Measurements from ENCODE around the gene AHNAK2. TPM values are rescaled to one million over a fixed set of nuclear protein-coding genes. Genes with fewer than 3 reads are reported as not detected.
A peak's percentile ranks its signal among the peaks of the same experiment; 100 is the strongest.

AHNAK2 gene
- total and polyA plus RNA-seq, 2 of the 13 experiments (the other 11 are each of a cell fraction or from before 2014, with no cell fraction given) = 0.11 to 0.18 TPM

DNA sequence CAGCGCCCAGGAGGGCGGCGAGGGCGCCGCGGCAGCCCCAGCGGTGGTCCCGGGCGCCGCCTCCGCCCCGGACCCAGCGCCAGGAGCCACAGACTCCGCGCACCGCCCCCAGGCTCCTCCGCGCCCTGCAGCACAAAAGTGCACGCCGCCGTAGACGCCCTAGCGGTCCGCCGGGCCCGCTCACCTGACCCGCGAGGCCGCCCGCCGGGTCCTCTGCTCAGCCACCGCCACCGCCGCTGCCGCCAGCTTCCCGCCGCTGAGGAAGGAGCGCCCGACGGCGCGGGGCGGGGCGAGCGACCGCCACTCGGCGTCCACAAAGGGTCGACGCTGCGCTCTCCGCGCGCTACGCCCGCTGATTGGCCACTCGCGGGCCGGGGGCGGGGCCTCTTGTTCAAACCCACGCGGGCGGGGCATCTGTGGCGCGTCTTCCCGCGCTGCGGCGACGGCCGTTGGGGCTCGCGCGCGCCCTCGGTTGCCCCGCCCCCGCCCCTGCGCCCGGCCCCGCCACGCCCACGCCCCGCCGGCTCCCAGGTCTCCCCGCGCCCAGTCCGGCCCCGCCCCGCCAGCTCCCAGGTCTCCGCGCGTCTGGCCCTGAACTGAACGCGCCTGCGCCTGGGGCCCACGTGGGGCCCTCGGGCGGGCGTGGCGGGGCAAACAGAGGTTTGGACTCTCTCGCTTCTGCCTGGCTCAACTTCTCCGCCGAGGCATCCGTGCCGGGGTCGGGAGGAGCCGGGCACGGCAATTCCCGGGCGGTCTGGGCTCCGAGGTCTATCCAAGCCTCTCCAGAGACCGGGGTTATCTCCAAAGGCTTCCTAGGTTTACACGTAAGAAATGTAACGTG, 42.9 kb upstream of the AHNAK2 start, which contains the start of gene CDCA4 (continued):
- TF ChIP-seq MXD4 (CRISPR knock-in tag; IDR thresholded peaks at IDR 0.05) = no peak
- peak; percentile 62; the same call in 1 of the 2 replicates for TF ChIP-seq ZNF772 (CRISPR knock-in tag; IDR thresholded peaks at IDR 0.05)
- peak; percentile 28 for TF ChIP-seq ZEB1 (IDR thresholded peaks at IDR 0.05; ENCODE audit: insufficient replicate concordance, low read depth)
- peak; percentile 36 for TF ChIP-seq ZNF407 (CRISPR knock-in tag; IDR thresholded peaks at IDR 0.05; ENCODE audit: not compliant biosample characterization)
- TF ChIP-seq KDM5A (IDR thresholded peaks at IDR 0.05; ENCODE audit: borderline replicate concordance, low read length) = no peak
- no peak for TF ChIP-seq ZNF333 (CRISPR knock-in tag; IDR thresholded peaks at IDR 0.05; ENCODE audit: borderline replicate concordance)
- TF ChIP-seq MED1 (CRISPR knock-in tag; IDR thresholded peaks at IDR 0.05) = peak; percentile 50; the same call in 1 of the 2 replicates
- TF ChIP-seq REPIN1 (CRISPR knock-in tag; IDR thresholded peaks at IDR 0.05; ENCODE audit: borderline replicate concordance, low read depth) = peak; percentile 7; the same call in 1 of the 2 replicates
- peak; percentile 68; the same call in 1 of the 2 replicates for TF ChIP-seq KMT2B (CRISPR knock-in tag; IDR thresholded peaks at IDR 0.05)
- peak; percentile 73; the same call in 1 of the 2 replicates for TF ChIP-seq ZBTB2 (CRISPR knock-in tag; IDR thresholded peaks at IDR 0.05; ENCODE audit: low read depth)
- no peak for TF ChIP-seq HNRNPH1 (optimal IDR thresholded peaks at IDR 0.05; ENCODE audit: low read depth, low read length)
- TF ChIP-seq GABPA (IDR thresholded peaks at IDR 0.05; ENCODE audit: low read depth, low read length) = no peak
- peak; percentile 45; the same call in 1 of the 2 replicates for TF ChIP-seq GABPA (CRISPR knock-in tag; IDR thresholded peaks at IDR 0.05; ENCODE audit: low read depth)
- peak; percentile 45; the same call in 1 of the 2 replicates for TF ChIP-seq ZNF639 (CRISPR knock-in tag; conservative IDR thresholded peaks at IDR 0.05)
- TF ChIP-seq, protein P1, sequence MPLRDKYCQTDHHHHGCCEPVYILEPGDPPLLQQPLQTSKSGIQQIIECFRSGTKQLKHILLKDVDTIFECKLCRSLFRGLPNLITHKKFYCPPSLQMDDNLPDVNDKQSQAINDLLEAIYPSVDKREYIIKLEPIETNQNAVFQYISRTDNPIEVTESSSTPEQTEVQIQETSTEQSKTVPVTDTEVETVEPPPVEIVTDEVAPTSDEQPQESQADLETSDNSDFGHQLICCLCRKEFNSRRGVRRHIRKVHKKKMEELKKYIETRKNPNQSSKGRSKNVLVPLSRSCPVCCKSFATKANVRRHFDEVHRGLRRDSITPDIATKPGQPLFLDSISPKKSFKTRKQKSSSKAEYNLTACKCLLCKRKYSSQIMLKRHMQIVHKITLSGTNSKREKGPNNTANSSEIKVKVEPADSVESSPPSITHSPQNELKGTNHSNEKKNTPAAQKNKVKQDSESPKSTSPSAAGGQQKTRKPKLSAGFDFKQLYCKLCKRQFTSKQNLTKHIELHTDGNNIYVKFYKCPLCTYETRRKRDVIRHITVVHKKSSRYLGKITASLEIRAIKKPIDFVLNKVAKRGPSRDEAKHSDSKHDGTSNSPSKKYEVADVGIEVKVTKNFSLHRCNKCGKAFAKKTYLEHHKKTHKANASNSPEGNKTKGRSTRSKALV (CRISPR knock-in tag; IDR thresholded peaks at IDR 0.05) = peak; percentile 80; the same call in 1 of the 2 replicates
- no peak for TF ChIP-seq NBN (conservative IDR thresholded peaks at IDR 0.05)
